Measurements from ENCODE around the gene SAPCD2.

The SAPCD2 gene

GRCh38 chr9:137107982-137108381 lies 37.6 kb upstream of the SAPCD2 start:
- Histone ChIP-seq H2BK15ac (replicated peaks; ENCODE audit: low read depth) (no peak overlapping the region), H3K36me3 (ENCODE audit: control insufficient read depth, insufficient read depth, low read length) (peaks cover 9% of the 10 kb centered on the region), H3K27ac (ENCODE audit: low read depth, low read length) (no peak overlapping the region), H2BK120ac (ENCODE audit: low read depth, low read length) (no peak overlapping the region), H3K4me1 (ENCODE audit: control insufficient read depth, low read depth, low read length) (no peaks in the 10 kb centered on the region), H3K79me1 (ENCODE audit: low read length) (no peaks in the 10 kb centered on the region), H4K8ac (ENCODE audit: low read depth, low read length) (no peak overlapping the region), H3K4ac (ENCODE audit: low read depth, low read length) (no peak overlapping the region), H4K5ac (ENCODE audit: low read length) (no peak overlapping the region), H3K23ac (ENCODE audit: low read length) (no peak overlapping the region), H2AK5ac (ENCODE audit: low read length) (no peak overlapping the region), H3K4me3 (ENCODE audit: low read length) (no peak overlapping the region), H3K18ac (ENCODE audit: low read length) (no peak overlapping the region), H3K56ac (ENCODE audit: low read length) (no peak overlapping the region), H2BK5ac (ENCODE audit: low read length) (no peak overlapping the region), H3K27me3 (ENCODE audit: insufficient read depth, low read length, poor library complexity) (no peaks in the 10 kb centered on the region), H3K79me2 (ENCODE audit: control insufficient read depth, insufficient read depth, low read length) (no peaks in the 10 kb centered on the region), H3K4me2 (ENCODE audit: low read length) (no peak overlapping the region), H3K9ac (ENCODE audit: low read length) (no peak overlapping the region)
- no CpG with 5 or more reads among the region's 17 CpGs for WGBS (ENCODE audit: extremely low coverage, insufficient coverage, low lambda C conversion rate)
- no peak for DNase-seq

- no peak overlapping the region for H3K27ac ChIP-seq (ENCODE audit: low read depth, low read length)
- no peak overlapping the region for H2BK120ac ChIP-seq (ENCODE audit: low read depth, low read length)
- no CpG with 5 or more reads among the region's 27 CpGs for WGBS (ENCODE audit: extremely low coverage, insufficient coverage, low lambda C conversion rate)
These were observed 37.1 kb upstream of the SAPCD2 start for GRCh38 chr9:137107312-137107921.

GRCh38 chr9:137106662-137107250 lies 36.4 kb upstream of the SAPCD2 start:
- DNase-seq = no peak
- H3K79me1 ChIP-seq (ENCODE audit: low read length) = no peaks in the 10 kb centered on the region
- no peaks in the 10 kb centered on the region for H3K4me1 ChIP-seq (ENCODE audit: control insufficient read depth, low read depth, low read length)
- H3K79me2 ChIP-seq (ENCODE audit: control insufficient read depth, insufficient read depth, low read length) = no peaks in the 10 kb centered on the region
- H2BK5ac ChIP-seq (ENCODE audit: low read length) = no peak overlapping the region
- peaks cover 21% of the 10 kb centered on the region for H3K36me3 ChIP-seq (ENCODE audit: control insufficient read depth, insufficient read depth, low read length)
- H4K5ac ChIP-seq (ENCODE audit: low read length) = no peak overlapping the region
- H3K4me3 ChIP-seq (ENCODE audit: low read length) = no peak overlapping the region
- H2AK5ac ChIP-seq (ENCODE audit: low read length) = no peak overlapping the region
- no peak overlapping the region for H3K4me2 ChIP-seq (ENCODE audit: low read length)
- H3K18ac ChIP-seq (ENCODE audit: low read length) = no peak overlapping the region
- no peak overlapping the region for H3K56ac ChIP-seq (ENCODE audit: low read length)
- H3K23ac ChIP-seq (ENCODE audit: low read length) = no peak overlapping the region
- no CpG with 5 or more reads among the region's 27 CpGs for WGBS (ENCODE audit: extremely low coverage, insufficient coverage, low lambda C conversion rate)
- no peaks in the 10 kb centered on the region for H3K27me3 ChIP-seq (ENCODE audit: insufficient read depth, low read length, poor library complexity)
- no peak overlapping the region for H3K27ac ChIP-seq (ENCODE audit: low read depth, low read length)
- no peak overlapping the region for H4K8ac ChIP-seq (ENCODE audit: low read depth, low read length)
- H2BK15ac ChIP-seq (replicated peaks; ENCODE audit: low read depth) = no peak overlapping the region
- no peak overlapping the region for H3K4ac ChIP-seq (ENCODE audit: low read depth, low read length)
- H3K9ac ChIP-seq (ENCODE audit: low read length) = no peak overlapping the region
- H2BK120ac ChIP-seq (ENCODE audit: low read depth, low read length) = no peak overlapping the region

More at GRCh38 chr9:137107312-137107921, 37.1 kb upstream of the SAPCD2 start:
- H3K36me3 ChIP-seq (ENCODE audit: control insufficient read depth, insufficient read depth, low read length) = peaks cover 14% of the 10 kb centered on the region
- H3K23ac ChIP-seq (ENCODE audit: low read length) = no peak overlapping the region
- H3K9ac ChIP-seq (ENCODE audit: low read length) = no peak overlapping the region
- H3K56ac ChIP-seq (ENCODE audit: low read length) = no peak overlapping the region
- no peak overlapping the region for H2AK5ac ChIP-seq (ENCODE audit: low read length)
- no peak overlapping the region for H2BK5ac ChIP-seq (ENCODE audit: low read length)
- no peaks in the 10 kb centered on the region for H3K27me3 ChIP-seq (ENCODE audit: insufficient read depth, low read length, poor library complexity)
- no peak overlapping the region for H2BK15ac ChIP-seq (replicated peaks; ENCODE audit: low read depth)
- no peak overlapping the region for H3K4me2 ChIP-seq (ENCODE audit: low read length)
- H4K8ac ChIP-seq (ENCODE audit: low read depth, low read length) = no peak overlapping the region
- H3K4ac ChIP-seq (ENCODE audit: low read depth, low read length) = no peak overlapping the region
- H3K79me1 ChIP-seq (ENCODE audit: low read length) = no peaks in the 10 kb centered on the region
- no peak for DNase-seq
- H3K4me3 ChIP-seq (ENCODE audit: low read length) = no peak overlapping the region
- no peaks in the 10 kb centered on the region for H3K4me1 ChIP-seq (ENCODE audit: control insufficient read depth, low read depth, low read length)
- no peak overlapping the region for H4K5ac ChIP-seq (ENCODE audit: low read length)
- H3K18ac ChIP-seq (ENCODE audit: low read length) = no peak overlapping the region
- no peaks in the 10 kb centered on the region for H3K79me2 ChIP-seq (ENCODE audit: control insufficient read depth, insufficient read depth, low read length)

- DNase-seq = no peak
- no peak overlapping the region for H3K9ac ChIP-seq (ENCODE audit: low read length)
- H3K18ac ChIP-seq (ENCODE audit: low read length) = no peak overlapping the region
- H2BK120ac ChIP-seq (ENCODE audit: low read depth, low read length) = no peak overlapping the region
- H2BK15ac ChIP-seq (replicated peaks; ENCODE audit: low read depth) = no peak overlapping the region
- H3K4me3 ChIP-seq (ENCODE audit: low read length) = no peak overlapping the region
- no peak overlapping the region for H4K8ac ChIP-seq (ENCODE audit: low read depth, low read length)
- H4K5ac ChIP-seq (ENCODE audit: low read length) = no peak overlapping the region
- peaks cover 27% of the 10 kb centered on the region for H3K36me3 ChIP-seq (ENCODE audit: control insufficient read depth, insufficient read depth, low read length)
- no peak overlapping the region for H3K27ac ChIP-seq (ENCODE audit: low read depth, low read length)
- H3K79me1 ChIP-seq (ENCODE audit: low read length) = no peaks in the 10 kb centered on the region
- no peaks in the 10 kb centered on the region for H3K27me3 ChIP-seq (ENCODE audit: insufficient read depth, low read length, poor library complexity)
- H3K79me2 ChIP-seq (ENCODE audit: control insufficient read depth, insufficient read depth, low read length) = no peaks in the 10 kb centered on the region
- WGBS (ENCODE audit: extremely low coverage, insufficient coverage, low lambda C conversion rate) = no CpG with 5 or more reads among the region's 31 CpGs
- no peak overlapping the region for H3K4me2 ChIP-seq (ENCODE audit: low read length)
- no peak overlapping the region for H3K4ac ChIP-seq (ENCODE audit: low read depth, low read length)
- no peak overlapping the region for H3K23ac ChIP-seq (ENCODE audit: low read length)
- no peak overlapping the region for H2AK5ac ChIP-seq (ENCODE audit: low read length)
- H3K4me1 ChIP-seq (ENCODE audit: control insufficient read depth, low read depth, low read length) = no peaks in the 10 kb centered on the region
- no peak overlapping the region for H3K56ac ChIP-seq (ENCODE audit: low read length)
- H2BK5ac ChIP-seq (ENCODE audit: low read length) = no peak overlapping the region
These were observed 35.7 kb upstream of the SAPCD2 start for GRCh38 chr9:137105814-137106661.

- Histone ChIP-seq H3K18ac (ENCODE audit: low read length) (no peak overlapping the region), H3K56ac (ENCODE audit: low read length) (no peak overlapping the region), H2BK120ac (ENCODE audit: low read depth, low read length) (no peak overlapping the region), H3K23ac (ENCODE audit: low read length) (no peak overlapping the region), H3K9ac (ENCODE audit: low read length) (no peak overlapping the region), H3K79me1 (ENCODE audit: low read length) (no peaks in the 10 kb centered on the region), H3K4ac (ENCODE audit: low read depth, low read length) (no peak overlapping the region), H4K8ac (ENCODE audit: low read depth, low read length) (no peak overlapping the region), H3K36me3 (ENCODE audit: control insufficient read depth, insufficient read depth, low read length) (peaks cover 29% of the 10 kb centered on the region), H3K27me3 (ENCODE audit: insufficient read depth, low read length, poor library complexity) (no peaks in the 10 kb centered on the region), H2BK15ac (replicated peaks; ENCODE audit: low read depth) (no peak overlapping the region), H3K4me3 (ENCODE audit: low read length) (no peak overlapping the region), H3K4me2 (ENCODE audit: low read length) (no peak overlapping the region), H3K4me1 (ENCODE audit: control insufficient read depth, low read depth, low read length) (no peaks in the 10 kb centered on the region), H3K79me2 (ENCODE audit: control insufficient read depth, insufficient read depth, low read length) (no peaks in the 10 kb centered on the region), H4K5ac (ENCODE audit: low read length) (no peak overlapping the region), H2BK5ac (ENCODE audit: low read length) (no peak overlapping the region), H2AK5ac (ENCODE audit: low read length) (no peak overlapping the region), H3K27ac (ENCODE audit: low read depth, low read length) (no peak overlapping the region)
- no CpG with 5 or more reads among the region's 37 CpGs for WGBS (ENCODE audit: extremely low coverage, insufficient coverage, low lambda C conversion rate)
- no peak for DNase-seq
These were observed 33.0 kb upstream of the SAPCD2 start for GRCh38 chr9:137103206-137103999.

Measured in mesendoderm (in vitro differentiated cells).